Tibial artery (tissue), 4 donors: ENCODE measurements around the gene MINK1.

Source experiments
- DNase-seq, 2 donors: peaks; one replicate each; pipeline ENCODE4 v3.0.0-alpha.2; 2019
- H3K27ac ChIP-seq, 2 donors: fragments of 200-600 bp; sonication (generic) in 1 of 2; 1 replicate in 1 of 2; 2 replicates in 1 of 2; pipeline ENCODE4 v1.5.1; 2018 to 2019; ENCODE audit warnings: mild to moderate bottlenecking in 1 of 2
- H3K27me3 ChIP-seq, 2 donors: fragments of 200-600 bp; sonication (generic) in 1 of 2; one replicate each; pipeline versions ENCODE4 v1.5.1 to v1.6.0; 2016 to 2019
- H3K36me3 ChIP-seq, 3 donors: fragments of 200-600 bp; sonication (generic) in 2 of 3; one replicate each; pipeline ENCODE4 v1.5.1; 2016 to 2019; ENCODE audit warnings: mild to moderate bottlenecking in 2 of 3
- H3K4me1 ChIP-seq, 4 donors: fragments of 200-600 bp; sonication (generic) in 2 of 4; 1 replicate in 3 of 4; 2 replicates in 1 of 4; pipeline ENCODE4 v1.5.1; 2016 to 2019
- H3K4me3 ChIP-seq, 2 donors: fragments of 200-600 bp; sonication (generic) in 1 of 2; 1 replicate in 1 of 2; 2 replicates in 1 of 2; pipeline ENCODE4 v1.5.1; 2018 to 2019; ENCODE audit warnings: mild to moderate bottlenecking in 2 of 2
- H3K9me3 ChIP-seq, 3 donors: fragments of 200-600 bp; sonication (generic) in 1 of 3; one replicate each; pipeline ENCODE4 v1.5.1; 2016 to 2019
- CTCF ChIP-seq, 2 experiments: fragments of 200-600 bp in 1 of 2; fragments of 450-650 bp in 1 of 2; IDR thresholded peaks; one replicate each; pipeline ENCODE4 v1.5.1; 2017 to 2019; ENCODE audit warnings: antibody characterized with exemption in 2 of 2, mild to moderate bottlenecking in 1 of 2, moderate library complexity in 1 of 2
- intact Hi-C: fragments of 100-400 bp; cut with DNase I; formaldehyde crosslinking; loops from one replicate; pipeline ENCODE4 v1.15.0; 2023; ENCODE audit warnings: low total_unique reads

MINK1 gene

GRCh38 chr17:4941319-4941610, 108.1 kb downstream of the MINK1 start:
- Histone ChIP-seq H3K4me3 (peak overlapping the region; percentile 83 to 91), H3K4me1 (peaks cover 9 to 67% (median 55%) of the 10 kb centered on the region in 4 donors), H3K36me3 (peaks cover 51 to 67% (median 54%) of the 10 kb centered on the region in 3 donors), H3K27me3 (no peaks in the 10 kb centered on the region), H3K9me3 (no peaks in the 10 kb centered on the region), H3K27ac (peak overlapping the region; percentile 85)
- DNase-seq: no peak
- intact Hi-C loops: no loop called here
- TF ChIP-seq CTCF (IDR thresholded peaks at IDR 0.05): no peak

GRCh38 chr17:4942760-4943508, 109.8 kb downstream of the MINK1 start:
- Histone ChIP-seq H3K4me3 (no peak overlapping the region), H3K9me3 (no peaks in the 10 kb centered on the region), H3K27ac (peak overlapping the region; percentile 95 to 99), H3K4me1 (peaks cover 9 to 71% (median 60%) of the 10 kb centered on the region in 4 donors), H3K36me3 (peaks cover 46 to 55% (median 46%) of the 10 kb centered on the region in 3 donors), H3K27me3 (no peaks in the 10 kb centered on the region)
- TF ChIP-seq CTCF (IDR thresholded peaks at IDR 0.05): no peak
- DNase-seq: peak in 1 of 2 donors; percentile 41
- intact Hi-C loops: no loop called here

- intact Hi-C loops: no loop called here
- TF ChIP-seq CTCF (IDR thresholded peaks at IDR 0.05): no peak
- peaks cover 7 to 59% (median 48%) of the 10 kb centered on the region in 4 donors for H3K4me1 ChIP-seq
- no peak overlapping the region for H3K4me3 ChIP-seq
- no peaks in the 10 kb centered on the region for H3K27me3 ChIP-seq
- DNase-seq: no peak
- peak overlapping the region; percentile 95 to 99 for H3K27ac ChIP-seq
- H3K36me3 ChIP-seq: peaks cover 43 to 54% (median 45%) of the 10 kb centered on the region in 3 donors
- H3K9me3 ChIP-seq: no peaks in the 10 kb centered on the region
Observed at GRCh38 chr17:4944163-4944553, 111.0 kb downstream of the MINK1 start.

GRCh38 chr17:4944554-4945175, 111.5 kb downstream of the MINK1 start:
- TF ChIP-seq CTCF (IDR thresholded peaks at IDR 0.05): no peak
- Histone ChIP-seq H3K4me1 (peaks cover 6 to 56% (median 45%) of the 10 kb centered on the region in 4 donors), H3K27me3 (no peaks in the 10 kb centered on the region), H3K36me3 (peaks cover 43 to 54% (median 45%) of the 10 kb centered on the region in 3 donors), H3K4me3 (peak overlapping the region in 1 of 2 donors; percentile 93), H3K27ac (peak overlapping the region; percentile 95 to 99), H3K9me3 (no peaks in the 10 kb centered on the region)
- intact Hi-C loops: loop anchor here (5.0 kb wide), 1 partner anchor 53 kb away; the partner anchor contains the start of genes INCA1 and KIF1C
- DNase-seq: no peak

GRCh38 chr17:4945176-4945943, 112.2 kb downstream of the MINK1 start:
- no peaks in the 10 kb centered on the region for H3K27me3 ChIP-seq
- intact Hi-C loops: loop anchor here (5.0 kb wide), 1 partner anchor 52 kb away; the partner anchor contains the start of genes INCA1 and KIF1C
- peak; percentile 86 to 92 for DNase-seq
- peaks cover 6 to 61% (median 50%) of the 10 kb centered on the region in 4 donors for H3K4me1 ChIP-seq
- no peak for TF ChIP-seq CTCF (IDR thresholded peaks at IDR 0.05)
- H3K27ac ChIP-seq: peak overlapping the region; percentile 95 to 99
- peak overlapping the region; percentile 93 to 100 for H3K4me3 ChIP-seq
- no peaks in the 10 kb centered on the region for H3K9me3 ChIP-seq
- peaks cover 43 to 54% (median 45%) of the 10 kb centered on the region in 3 donors for H3K36me3 ChIP-seq
